ENCODE results near the gene KRT16. TPM values are rescaled to one million over a fixed set of nuclear protein-coding genes. Genes with fewer than 3 reads are reported as not detected.
"Not testable (repeated sequence)": the region's sequence is repeated elsewhere in the genome, so short reads cannot be mapped to it uniquely, and the experiment has no call there.

The KRT16 gene
- polyA plus RNA-seq, 1 donor (not counting 4 experiments of a cell fraction or from before 2014, with no cell fraction given) = 1,851 TPM

DNA sequence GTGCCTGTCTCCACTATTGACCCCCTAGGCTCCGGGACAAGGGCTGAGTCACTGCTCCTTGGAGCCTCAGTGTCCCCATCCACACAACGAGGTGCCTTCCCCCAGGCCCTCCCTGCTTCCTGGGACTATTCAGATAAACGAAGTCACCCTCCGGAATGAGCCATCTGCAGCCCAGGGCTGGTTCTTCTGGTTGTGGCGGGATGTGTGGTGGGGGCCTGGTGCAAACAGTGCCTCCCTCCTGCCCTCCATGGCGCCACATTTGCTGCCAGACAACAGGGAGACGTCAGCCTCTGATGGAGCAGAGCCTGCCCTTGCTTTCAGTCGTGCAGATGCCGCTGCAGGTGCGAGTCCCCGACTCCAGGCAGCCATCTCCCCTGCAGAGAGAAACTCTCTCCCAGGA lies 5.1 kb upstream of the KRT16 start:
- H3K27me3 ChIP-seq (ENCODE audit: control insufficient read depth, extremely low read depth, insufficient read depth, low read length) = no peaks in the 10 kb centered on the region
- no peak overlapping the region for H3K4me2 ChIP-seq (ENCODE audit: control insufficient read depth, extremely low read depth, insufficient read depth, low read depth, low read length)
- H3K9me1 ChIP-seq (ENCODE audit: control insufficient read depth, extremely low read depth, insufficient read depth, low read length) = no peaks in the 10 kb centered on the region
- no peak overlapping the region for H2AFZ ChIP-seq (ENCODE audit: control insufficient read depth, low read length)
- TF ChIP-seq, protein P1, sequence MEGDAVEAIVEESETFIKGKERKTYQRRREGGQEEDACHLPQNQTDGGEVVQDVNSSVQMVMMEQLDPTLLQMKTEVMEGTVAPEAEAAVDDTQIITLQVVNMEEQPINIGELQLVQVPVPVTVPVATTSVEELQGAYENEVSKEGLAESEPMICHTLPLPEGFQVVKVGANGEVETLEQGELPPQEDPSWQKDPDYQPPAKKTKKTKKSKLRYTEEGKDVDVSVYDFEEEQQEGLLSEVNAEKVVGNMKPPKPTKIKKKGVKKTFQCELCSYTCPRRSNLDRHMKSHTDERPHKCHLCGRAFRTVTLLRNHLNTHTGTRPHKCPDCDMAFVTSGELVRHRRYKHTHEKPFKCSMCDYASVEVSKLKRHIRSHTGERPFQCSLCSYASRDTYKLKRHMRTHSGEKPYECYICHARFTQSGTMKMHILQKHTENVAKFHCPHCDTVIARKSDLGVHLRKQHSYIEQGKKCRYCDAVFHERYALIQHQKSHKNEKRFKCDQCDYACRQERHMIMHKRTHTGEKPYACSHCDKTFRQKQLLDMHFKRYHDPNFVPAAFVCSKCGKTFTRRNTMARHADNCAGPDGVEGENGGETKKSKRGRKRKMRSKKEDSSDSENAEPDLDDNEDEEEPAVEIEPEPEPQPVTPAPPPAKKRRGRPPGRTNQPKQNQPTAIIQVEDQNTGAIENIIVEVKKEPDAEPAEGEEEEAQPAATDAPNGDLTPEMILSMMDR (optimal IDR thresholded peaks at IDR 0.05 in 1 of 3, IDR thresholded peaks at IDR 0.05 in 1 of 3, conservative IDR thresholded peaks at IDR 0.05 in 1 of 3; ENCODE audit: extremely low read depth in 1 of 3, insufficient read depth in 2 of 3, low read length in 3 of 3) = no peak
- no peak for TF ChIP-seq EZH2 (IDR thresholded peaks at IDR 0.05; ENCODE audit: low read length)
- FAIRE-seq = no peak
- no peaks in the 10 kb centered on the region for H4K20me1 ChIP-seq (ENCODE audit: control insufficient read depth, extremely low read depth, insufficient read depth, low read length)
- H3K4me3 ChIP-seq (ENCODE audit: control insufficient read depth in 2 of 3, extremely low read depth in 1 of 3, insufficient read depth in 2 of 3, low read depth in 1 of 3, low read length in 3 of 3) = no peak overlapping the region
- H3K36me3 ChIP-seq (ENCODE audit: control insufficient read depth in 2 of 2, extremely low read depth in 1 of 2, insufficient read depth in 2 of 2, low read length in 2 of 2) = peaks cover 3 to 17% of the 10 kb centered on the region in 2 experiments
- peaks cover 45% of the 10 kb centered on the region for H3K4me1 ChIP-seq (ENCODE audit: control insufficient read depth, extremely low read depth, insufficient read depth, low read length)
- H3K79me2 ChIP-seq (ENCODE audit: control insufficient read depth, insufficient read depth, low read length) = peaks cover 4% of the 10 kb centered on the region
- no peak overlapping the region for H3K9ac ChIP-seq (ENCODE audit: control insufficient read depth, extremely low read depth, insufficient read depth, low read length)
- H3K27ac ChIP-seq (ENCODE audit: control insufficient read depth, insufficient read depth, low read length) = no peak overlapping the region
- H3K9me3 ChIP-seq (ENCODE audit: control insufficient read depth, low read depth, low read length) = no peaks in the 10 kb centered on the region
- DNase-seq (ENCODE audit: low read depth, low spot score) = no peak
- dilution Hi-C loops (cut with MboI; ENCODE audit: extremely low pct_ligation_motif_present, low sequenced_read_pairs) = no loop called here

DNA sequence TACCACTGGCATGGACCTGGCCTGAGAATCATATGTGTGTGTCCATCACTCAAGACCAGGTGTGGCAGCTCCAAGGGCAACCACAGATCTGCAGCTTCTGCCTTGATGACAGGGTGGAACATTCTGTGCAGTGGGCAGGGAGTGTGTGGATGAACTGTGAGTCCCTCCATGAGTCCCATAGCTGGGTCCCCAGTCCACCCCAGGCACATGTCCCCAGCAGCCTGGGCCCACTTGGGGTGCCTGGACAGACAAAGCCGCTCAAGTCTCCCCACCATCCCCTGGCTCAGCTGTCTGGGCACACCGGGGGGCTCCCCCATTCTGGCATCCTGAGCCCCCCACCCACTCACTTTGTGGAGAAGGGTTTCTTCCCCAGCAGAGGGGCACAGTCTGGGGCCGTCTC lies 4.6 kb upstream of the KRT16 start:
- H2AFZ ChIP-seq (ENCODE audit: control insufficient read depth, low read length) = no peak overlapping the region

DNA sequence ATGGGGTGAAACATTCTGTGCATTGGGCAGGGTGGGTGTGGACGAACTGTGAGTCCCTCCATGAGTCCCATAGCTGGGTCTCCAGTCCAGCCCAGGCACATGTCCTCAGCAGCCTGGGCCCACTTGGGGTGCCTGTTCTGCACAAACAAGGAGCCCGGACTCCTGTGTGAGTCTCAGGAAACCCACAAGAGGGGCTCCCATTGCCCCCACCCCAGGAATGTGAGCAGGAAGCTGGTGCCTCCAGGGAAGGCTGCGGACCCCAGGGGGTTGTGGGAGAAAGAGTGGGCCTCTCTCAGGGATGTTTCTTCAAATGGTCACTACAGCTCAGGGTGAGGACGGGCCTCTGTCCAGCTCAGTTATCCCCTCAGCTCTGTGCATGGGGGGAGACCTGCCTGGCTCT lies 3.9 kb upstream of the KRT16 start:
- H4K20me1 ChIP-seq (ENCODE audit: control insufficient read depth, extremely low read depth, insufficient read depth, low read length); H3K4me3 ChIP-seq (ENCODE audit: control insufficient read depth in 2 of 3, extremely low read depth in 1 of 3, insufficient read depth in 2 of 3, low read depth in 1 of 3, low read length in 3 of 3); dilution Hi-C loops (cut with MboI; ENCODE audit: extremely low pct_ligation_motif_present, low sequenced_read_pairs); DNase-seq (ENCODE audit: low read depth, low spot score); H3K27me3 ChIP-seq (ENCODE audit: control insufficient read depth, extremely low read depth, insufficient read depth, low read length); FAIRE-seq; H3K4me2 ChIP-seq (ENCODE audit: control insufficient read depth, extremely low read depth, insufficient read depth, low read depth, low read length); H3K9me3 ChIP-seq (ENCODE audit: control insufficient read depth, low read depth, low read length); H3K9ac ChIP-seq (ENCODE audit: control insufficient read depth, extremely low read depth, insufficient read depth, low read length); H3K36me3 ChIP-seq (ENCODE audit: control insufficient read depth in 2 of 2, extremely low read depth in 1 of 2, insufficient read depth in 2 of 2, low read length in 2 of 2); H3K79me2 ChIP-seq (ENCODE audit: control insufficient read depth, insufficient read depth, low read length); H3K9me1 ChIP-seq (ENCODE audit: control insufficient read depth, extremely low read depth, insufficient read depth, low read length); H3K27ac ChIP-seq (ENCODE audit: control insufficient read depth, insufficient read depth, low read length); H2AFZ ChIP-seq (ENCODE audit: control insufficient read depth, low read length): not testable (repeated sequence)
- H3K4me1 ChIP-seq (ENCODE audit: control insufficient read depth, extremely low read depth, insufficient read depth, low read length) = peaks cover 47% of the 10 kb centered on the region

More for the DNA sequence above, 4.6 kb upstream of the KRT16 start:
- H3K27me3 ChIP-seq (ENCODE audit: control insufficient read depth, extremely low read depth, insufficient read depth, low read length) = no peaks in the 10 kb centered on the region
- H3K36me3 ChIP-seq (ENCODE audit: control insufficient read depth in 2 of 2, extremely low read depth in 1 of 2, insufficient read depth in 2 of 2, low read length in 2 of 2) = peaks cover 3 to 12% of the 10 kb centered on the region in 2 experiments
- FAIRE-seq (no peak), DNase-seq (ENCODE audit: low read depth, low spot score) (no peak)
- peaks cover 46% of the 10 kb centered on the region for H3K4me1 ChIP-seq (ENCODE audit: control insufficient read depth, extremely low read depth, insufficient read depth, low read length)
- no peak overlapping the region for H3K4me3 ChIP-seq (ENCODE audit: control insufficient read depth in 2 of 3, extremely low read depth in 1 of 3, insufficient read depth in 2 of 3, low read depth in 1 of 3, low read length in 3 of 3)
- H4K20me1 ChIP-seq (ENCODE audit: control insufficient read depth, extremely low read depth, insufficient read depth, low read length) = no peaks in the 10 kb centered on the region
- H3K4me2 ChIP-seq (ENCODE audit: control insufficient read depth, extremely low read depth, insufficient read depth, low read depth, low read length) = no peak overlapping the region
- H3K79me2 ChIP-seq (ENCODE audit: control insufficient read depth, insufficient read depth, low read length) = no peaks in the 10 kb centered on the region
- H3K9me1 ChIP-seq (ENCODE audit: control insufficient read depth, extremely low read depth, insufficient read depth, low read length) = no peaks in the 10 kb centered on the region
- TF ChIP-seq EZH2 (IDR thresholded peaks at IDR 0.05; ENCODE audit: low read length) = no peak
- TF ChIP-seq, protein P1 (optimal IDR thresholded peaks at IDR 0.05 in 1 of 3, IDR thresholded peaks at IDR 0.05 in 1 of 3, conservative IDR thresholded peaks at IDR 0.05 in 1 of 3; ENCODE audit: extremely low read depth in 1 of 3, insufficient read depth in 2 of 3, low read length in 3 of 3) = no peak
- dilution Hi-C loops (cut with MboI; ENCODE audit: extremely low pct_ligation_motif_present, low sequenced_read_pairs) = no loop called here
- no peak overlapping the region for H3K27ac ChIP-seq (ENCODE audit: control insufficient read depth, insufficient read depth, low read length)
- H3K9me3 ChIP-seq (ENCODE audit: control insufficient read depth, low read depth, low read length) = no peaks in the 10 kb centered on the region
- H3K9ac ChIP-seq (ENCODE audit: control insufficient read depth, extremely low read depth, insufficient read depth, low read length) = no peak overlapping the region
